Glomerular visceral epithelial cell (primary cell): Measurements from ENCODE around the gene SPRED1.
"Not testable (repeated sequence)": the region's sequence is repeated elsewhere in the genome, so short reads cannot be mapped to it uniquely, and the experiment has no call there.

Experiments used
- DNase-seq: peaks from one replicate; pipeline ENCODE4 v3.0.0-alpha.2; 2016; ENCODE audit errors: extremely low spot score

Gene SPRED1

DNA sequence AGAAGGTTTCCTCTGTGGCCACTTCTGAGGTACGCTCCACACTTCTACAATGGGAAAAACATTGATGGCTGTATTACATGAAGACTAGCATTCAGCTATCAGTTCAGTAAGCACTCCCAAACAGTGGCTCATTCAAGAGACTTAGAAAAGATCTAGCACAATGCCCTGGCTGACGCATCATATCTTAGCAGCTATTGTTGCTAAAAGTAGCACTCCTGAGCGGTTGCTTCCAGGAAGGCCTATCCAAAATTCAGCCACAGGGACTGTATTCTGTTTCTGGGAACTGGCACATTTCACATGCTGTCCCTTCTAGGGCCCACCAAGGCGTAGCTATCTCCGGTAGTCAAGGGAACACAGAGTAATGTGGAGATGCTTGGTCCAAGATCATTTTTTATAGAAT is 21.2 kb upstream of the SPRED1 start:
- DNase-seq = no peak

DNA sequence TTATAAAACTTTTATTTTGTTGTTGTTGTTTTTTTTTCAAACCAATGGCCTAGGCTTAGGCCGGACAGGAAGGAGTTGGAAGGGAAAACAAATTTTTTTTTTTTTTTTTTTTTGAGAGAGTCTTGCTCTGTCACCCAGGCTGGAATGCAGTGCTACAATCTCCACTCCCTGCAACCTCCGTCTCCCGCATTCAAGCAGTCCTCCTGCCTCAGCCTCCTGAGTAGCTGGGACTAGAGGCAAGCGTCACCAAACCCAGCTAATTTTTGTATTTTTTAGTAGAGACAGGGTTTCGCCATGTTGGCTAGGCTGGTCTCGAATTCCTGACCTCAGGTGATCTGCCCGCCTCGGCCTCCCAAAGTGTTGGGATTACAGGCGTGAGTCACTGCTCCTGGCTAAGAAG is 15.6 kb upstream of the SPRED1 start:
- DNase-seq = not testable (repeated sequence)

DNA sequence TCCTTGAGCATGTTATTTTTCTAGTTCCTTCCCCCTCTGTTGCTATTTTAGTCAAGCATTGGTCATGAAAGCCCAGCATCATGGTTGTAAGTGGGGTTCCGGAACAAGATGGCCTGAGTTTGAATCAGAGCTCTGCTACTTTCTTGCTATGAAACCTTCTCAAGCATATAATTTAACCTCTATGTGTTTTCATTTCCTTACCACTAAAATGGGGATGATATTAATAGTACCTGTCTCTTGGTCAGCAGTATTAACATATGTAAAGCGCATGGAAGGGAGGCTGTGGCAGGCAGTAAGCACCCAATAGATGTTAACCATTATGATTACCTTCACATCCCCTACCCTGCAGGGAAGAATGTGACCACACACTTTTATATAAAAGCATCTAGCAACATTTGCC is 14.3 kb upstream of the SPRED1 start:
- no peak for DNase-seq

DNA sequence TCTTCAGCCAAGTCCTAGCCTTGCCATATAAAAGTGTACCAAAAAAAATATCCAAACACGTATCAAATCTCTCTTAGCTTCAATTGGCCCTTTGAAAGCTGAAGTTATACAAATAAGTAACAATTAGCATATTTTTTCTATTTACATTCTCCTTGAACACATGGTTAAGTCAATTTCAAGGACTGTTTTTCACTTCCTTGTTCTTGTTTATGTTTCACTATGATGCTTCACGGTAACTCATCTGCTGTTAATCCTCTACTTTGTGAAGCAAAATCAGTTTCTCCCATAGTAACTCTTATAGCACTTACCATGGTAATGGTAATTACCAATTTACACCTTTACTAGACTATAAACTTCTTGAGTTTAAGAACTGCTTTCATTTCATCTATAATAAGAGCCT is 10.6 kb upstream of the SPRED1 start:
- DNase-seq = no peak

DNA sequence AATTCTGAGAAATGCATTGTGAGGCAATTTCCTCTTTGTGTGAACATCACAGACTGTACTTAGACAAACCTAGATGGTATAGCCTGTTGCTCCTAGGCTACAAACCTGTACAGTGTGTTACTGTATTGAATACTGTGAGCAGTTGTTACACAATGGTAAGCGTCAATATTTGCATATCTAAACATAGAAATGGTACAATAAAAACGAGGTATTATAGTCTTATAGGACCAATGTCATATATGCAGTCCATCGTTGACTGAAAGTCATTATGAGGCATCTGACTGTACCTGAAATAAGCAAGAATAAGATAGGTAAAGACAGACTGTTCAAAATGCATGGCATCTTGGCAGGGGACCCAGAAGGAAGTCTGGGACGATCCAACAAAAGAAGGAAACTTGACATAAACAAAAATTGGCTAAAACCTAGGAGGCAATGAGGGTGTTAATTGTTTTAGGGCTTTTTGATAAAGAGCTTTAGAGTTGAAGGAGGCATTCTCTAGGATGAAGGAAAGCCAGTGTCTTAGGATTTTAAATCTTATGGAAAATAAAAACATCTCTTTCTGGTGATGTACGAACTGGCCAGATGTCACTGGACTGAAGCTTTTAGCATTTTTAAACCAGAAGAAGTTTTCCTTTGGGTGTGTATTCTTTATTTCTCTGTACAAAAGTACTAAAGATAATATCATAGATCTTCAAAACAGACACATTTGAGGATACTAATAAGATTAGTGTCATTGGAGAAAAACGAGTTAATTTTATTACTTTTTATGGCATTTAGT is 9.2 kb upstream of the SPRED1 start:
- no peak for DNase-seq

DNA sequence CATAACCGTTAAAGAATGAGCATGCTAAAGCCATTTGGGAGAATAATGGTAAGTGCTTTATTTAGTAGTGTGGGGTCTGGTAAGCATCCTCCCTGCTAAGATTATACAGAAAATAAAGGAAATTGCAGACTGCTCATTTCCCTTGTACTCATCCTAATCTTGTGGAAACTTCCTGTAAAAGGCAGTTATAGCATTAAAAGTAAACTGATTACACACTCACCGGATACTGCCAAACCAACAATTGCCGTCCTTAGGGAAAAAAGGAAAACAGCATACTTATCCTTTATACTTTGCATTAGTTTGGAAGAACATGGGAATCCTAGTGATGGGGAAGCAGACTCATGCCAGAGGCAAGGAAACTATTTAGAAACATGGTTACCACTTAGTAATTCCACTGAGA is 5.3 kb upstream of the SPRED1 start:
- DNase-seq = no peak

DNA sequence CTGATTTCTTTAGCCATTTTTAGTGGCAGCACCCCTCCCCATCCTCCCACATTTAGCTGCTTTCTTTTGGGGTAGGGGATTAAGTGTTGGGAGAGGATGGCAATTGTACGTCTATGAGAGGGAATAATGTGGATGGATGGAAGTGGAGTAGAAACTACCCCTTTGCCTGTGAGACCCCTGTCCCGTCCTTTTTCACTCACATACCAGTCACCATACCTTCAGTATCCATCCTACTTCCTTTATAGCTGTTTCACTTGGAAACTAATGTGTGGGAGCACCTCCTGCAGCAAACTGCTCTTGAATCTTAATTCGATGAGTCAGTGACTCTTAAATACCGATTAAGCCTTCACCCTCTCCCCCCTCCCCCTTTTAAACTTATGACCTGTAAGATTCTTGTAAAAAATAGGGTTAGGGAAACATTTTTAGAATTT is 730 bp downstream of the SPRED1 start:
- peak; percentile 58 for DNase-seq

DNA sequence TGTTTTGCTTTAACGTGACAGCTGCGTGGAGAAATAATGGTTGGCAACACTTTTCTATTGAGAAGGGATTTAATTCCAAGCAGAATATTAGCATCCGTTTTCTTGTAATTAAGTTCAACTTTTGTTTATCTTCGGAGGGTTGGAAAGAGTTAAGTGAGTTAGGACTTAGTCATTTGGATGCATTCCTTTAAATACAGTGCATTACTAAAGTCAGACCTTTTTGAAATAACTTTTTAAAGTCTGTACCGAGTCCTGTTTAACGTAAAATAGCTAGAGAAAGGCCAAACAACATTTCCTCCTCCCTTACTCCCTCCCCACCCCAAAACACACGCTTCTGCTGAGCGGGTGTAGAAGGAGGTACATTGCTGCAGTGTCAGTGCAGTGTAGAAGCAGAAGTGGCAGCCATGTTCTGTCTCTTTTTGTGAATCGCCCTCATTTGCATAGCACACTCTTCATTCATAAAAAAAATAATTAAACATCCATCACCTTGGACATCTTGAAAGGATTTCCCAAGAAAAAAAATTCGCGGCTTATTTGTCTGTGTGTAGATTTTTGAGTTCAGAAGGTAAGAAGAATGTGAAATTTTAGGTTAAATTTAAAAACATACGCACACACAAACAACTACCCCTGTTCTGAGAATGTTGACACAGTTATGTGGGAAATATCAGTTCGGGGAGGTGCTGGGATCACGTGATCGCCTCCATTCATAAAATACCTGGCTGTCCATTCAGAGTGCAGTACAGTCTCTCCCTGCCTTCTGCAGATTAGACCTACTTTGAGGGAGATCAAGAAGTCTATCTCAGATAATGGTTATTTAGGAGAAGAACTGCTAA is 1.6 kb downstream of the SPRED1 start:
- DNase-seq = peak; percentile 62

DNA sequence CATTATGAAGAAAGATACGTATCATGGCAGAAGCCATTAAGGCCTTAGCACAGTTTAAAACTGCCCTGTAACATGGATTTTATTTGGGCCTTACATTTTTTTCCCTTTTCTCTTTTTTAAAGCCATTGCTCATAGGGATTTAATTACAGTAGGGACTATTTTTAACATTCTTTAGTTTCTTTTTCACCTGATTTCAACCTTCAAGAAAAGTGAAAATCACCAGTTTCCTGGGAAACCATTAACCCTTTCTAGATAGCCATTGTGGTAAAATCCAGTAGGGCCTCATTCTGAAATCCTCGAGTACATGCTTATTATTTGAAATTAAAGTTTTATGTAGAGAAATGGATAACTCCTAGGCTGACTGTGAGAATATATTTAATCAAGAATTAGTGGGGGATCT is 3.1 kb downstream of the SPRED1 start:
- DNase-seq = no peak

DNA sequence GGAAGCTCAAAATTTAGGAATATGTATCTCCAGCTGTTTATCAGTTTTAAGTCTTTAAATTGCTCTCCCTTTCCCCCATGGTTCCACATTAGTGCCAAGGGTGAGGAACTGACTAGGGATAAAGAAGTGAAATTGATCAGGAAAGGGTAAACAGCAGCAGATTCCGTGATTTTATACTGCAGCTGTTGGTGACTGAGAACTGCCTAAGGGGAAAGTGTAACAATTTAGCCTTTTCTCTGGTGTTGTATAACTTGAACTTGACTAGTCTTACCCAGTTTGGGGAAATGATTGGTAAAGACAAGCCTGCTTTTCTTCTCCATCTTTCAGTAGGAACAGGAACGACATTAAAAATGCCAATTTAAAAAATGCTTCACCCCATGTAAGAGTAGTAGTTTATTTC is 5.0 kb downstream of the SPRED1 start:
- DNase-seq = no peak

DNA sequence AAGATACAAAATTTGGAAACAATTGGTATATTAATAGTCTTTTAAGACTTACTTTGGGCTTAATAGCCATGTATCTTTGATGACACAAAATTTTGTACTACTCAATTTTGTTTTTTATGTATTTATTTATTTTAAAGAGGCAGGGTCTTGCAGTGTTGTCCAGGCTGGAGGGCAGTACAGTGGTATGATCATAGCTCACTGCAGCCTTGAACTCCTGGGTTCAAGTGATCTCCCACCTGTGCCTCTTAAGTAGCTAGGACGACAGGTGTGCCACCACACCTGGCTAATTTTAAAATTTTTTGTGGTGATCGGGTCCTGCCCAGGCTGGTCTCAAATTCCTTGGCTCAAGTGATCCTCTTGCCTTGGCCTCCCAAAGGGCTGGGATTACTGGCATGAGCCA is 6.5 kb downstream of the SPRED1 start:
- DNase-seq = no peak

DNA sequence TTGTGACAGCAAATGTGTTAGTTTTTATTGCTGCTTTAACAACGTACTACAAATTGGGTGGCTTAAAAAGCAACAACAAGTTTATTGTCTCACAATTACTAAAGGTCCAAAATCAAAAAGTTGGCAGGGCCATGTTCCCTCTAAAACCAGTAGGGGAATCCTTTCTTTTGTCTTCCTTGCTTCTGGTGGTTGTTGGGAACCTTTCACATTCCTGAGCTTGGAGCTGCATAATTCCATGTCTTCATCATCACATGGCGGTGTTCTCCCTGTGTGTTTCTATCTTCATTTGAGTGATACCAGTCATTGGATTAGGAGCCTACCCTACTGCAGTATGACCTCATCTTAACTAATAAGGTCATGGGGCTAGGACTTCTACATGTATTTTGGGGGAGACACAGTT is 7.4 kb downstream of the SPRED1 start:
- peak; percentile 16 for DNase-seq

DNA sequence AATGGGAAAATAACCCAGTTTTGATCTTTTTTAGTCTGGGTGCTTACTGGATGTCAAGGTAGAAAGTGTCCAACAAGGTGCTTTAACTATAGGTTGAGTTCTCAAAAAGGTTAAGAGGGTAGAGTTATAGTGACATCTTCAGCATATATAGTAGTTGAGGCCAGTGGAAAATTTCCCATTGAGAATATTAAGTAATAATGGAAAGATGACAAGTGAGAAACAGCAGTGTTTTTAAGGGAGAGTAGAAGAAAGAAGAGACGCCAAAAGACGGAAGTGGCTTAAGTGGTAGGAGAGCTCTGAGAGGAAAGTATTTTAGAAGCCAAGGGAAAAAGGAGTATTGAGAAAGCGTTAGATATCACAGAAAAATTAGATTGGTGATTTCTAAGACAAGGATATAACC is 10.6 kb downstream of the SPRED1 start:
- DNase-seq = no peak

DNA sequence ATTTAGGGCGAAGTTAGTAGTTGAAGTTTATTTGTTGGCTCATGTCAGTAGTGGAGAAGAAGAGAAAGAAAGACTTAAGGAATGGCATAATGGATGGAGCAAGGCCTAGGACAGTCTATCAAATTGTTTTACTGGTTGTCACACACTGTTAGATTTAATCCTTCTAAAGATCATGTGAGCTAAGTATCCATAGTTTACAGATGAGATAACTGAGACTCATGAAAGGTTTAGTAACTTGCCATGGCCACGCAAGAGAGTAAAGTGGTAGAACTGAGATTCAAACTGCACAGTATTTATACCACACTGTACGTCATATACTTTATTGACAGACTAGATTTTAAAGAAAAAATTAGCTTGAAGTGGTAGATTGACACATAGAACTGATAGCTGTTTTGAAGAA is 11.4 kb downstream of the SPRED1 start:
- peak; percentile 38 for DNase-seq

DNA sequence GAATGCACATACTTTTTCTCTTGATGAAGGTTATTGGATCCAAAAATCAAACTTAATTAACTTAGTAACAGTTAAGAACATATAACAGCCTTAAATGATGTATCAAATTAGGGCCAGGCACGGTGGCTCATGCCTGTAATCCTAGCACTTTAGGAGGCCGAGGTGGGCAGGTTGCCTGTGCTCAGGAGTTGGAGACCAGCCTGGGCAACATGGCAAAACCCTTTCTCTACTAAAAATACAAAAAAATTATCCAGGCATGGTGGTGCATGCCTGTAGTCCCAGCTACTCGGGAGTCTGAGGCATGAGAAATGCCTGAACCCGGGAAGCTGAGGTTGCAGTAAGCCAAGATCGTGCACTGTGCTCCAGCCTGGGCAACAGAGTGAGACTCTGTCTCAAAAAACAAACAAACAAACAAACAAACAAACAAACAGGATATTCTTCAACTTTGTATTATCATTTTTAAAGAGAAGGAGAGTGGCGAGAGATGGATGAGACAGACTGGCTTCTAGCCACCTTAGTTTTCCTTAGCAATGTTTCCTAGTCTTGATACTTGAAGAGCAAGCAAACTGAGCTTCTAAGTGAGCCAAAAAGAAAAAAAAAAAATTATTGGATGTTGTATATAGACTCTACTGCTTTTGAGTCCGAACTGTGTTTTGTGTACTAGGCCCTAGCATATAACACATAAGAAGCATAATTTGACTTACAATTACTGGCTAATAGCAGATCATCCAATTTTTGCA is 13.8 kb downstream of the SPRED1 start:
- no peak for DNase-seq

DNA sequence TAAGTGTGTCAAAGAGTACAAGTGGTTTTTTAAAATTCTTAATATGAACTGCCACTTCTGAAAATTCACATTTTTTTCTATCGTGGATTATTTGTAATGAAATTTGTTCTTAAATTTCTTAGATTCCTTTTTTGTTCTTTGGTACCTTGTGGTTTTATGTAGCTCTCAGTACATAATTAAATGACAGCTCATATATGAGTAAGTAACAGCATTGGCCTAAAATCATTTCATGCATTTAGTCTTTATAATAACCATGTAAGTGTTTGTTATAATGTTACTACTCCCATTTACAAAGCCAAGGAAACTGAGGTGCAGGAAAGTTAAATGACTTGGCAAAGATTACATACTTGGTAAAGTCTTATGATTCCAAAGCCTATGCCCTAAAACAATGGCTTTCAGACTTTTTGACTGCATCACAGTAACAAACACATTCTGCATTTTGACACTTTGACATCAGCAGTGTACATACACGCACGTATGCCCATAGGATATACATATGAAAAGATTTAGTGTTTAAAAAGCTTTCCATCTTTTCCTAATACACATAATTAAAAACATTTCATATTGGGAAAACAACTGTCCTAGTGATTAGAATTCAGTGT is 14.9 kb downstream of the SPRED1 start:
- no peak for DNase-seq

DNA sequence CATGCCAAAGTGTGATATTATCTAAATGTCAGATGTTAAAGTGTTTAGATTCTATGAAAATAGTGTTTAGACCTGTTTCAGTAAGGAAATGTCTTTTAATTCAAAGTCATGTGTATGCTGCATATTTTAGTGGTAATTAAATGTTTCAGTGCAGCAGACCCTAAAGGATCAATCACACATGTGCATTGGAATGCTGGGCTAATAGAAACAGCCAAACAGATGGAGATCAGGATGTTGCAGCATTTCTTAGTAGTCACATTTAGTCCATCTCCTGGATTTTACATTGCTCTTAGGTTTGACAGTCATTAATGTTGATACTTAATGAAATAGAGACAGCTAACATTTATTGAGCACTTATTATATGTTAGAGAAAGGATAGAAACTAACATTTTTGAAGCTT is 18.5 kb downstream of the SPRED1 start:
- no peak for DNase-seq

DNA sequence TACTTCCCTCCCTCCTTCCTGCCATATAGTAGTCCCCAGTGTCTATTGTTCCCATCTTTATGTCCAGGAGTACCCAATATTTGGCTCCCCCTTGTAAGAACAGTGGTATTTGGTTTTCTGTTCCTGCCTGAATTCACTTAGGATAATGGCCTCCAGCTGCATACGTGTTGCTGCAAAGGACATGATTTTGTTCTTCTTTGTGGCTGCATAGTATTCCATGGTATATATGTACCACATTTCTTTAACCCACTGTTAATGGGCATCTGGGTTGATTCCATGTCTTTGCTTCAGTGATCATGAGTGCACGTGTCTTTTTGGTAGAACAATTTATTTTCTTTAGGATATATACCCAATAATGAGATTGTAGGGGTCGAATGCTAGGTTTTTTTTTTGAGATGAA is 19.3 kb downstream of the SPRED1 start:
- DNase-seq = no peak

DNA sequence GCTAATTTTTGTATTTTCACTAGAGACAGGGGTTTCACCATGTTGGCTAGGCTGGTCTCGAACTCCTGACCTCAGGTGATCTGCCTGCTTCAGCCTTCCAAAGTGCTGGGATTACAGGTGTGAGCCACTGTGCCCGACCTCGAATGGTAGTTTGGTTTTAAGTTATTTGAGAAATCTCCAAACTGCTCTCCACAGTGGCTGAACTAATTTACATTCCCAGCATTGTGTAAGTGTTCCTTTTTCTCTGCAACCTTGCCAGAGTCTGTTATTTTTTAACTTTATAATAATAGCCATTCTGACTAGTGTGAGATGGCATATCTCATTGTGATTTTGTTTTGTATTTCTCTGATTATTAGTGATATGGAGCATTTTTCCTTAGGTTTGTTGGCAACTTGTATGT is 19.8 kb downstream of the SPRED1 start:
- DNase-seq = peak; percentile 53

DNA sequence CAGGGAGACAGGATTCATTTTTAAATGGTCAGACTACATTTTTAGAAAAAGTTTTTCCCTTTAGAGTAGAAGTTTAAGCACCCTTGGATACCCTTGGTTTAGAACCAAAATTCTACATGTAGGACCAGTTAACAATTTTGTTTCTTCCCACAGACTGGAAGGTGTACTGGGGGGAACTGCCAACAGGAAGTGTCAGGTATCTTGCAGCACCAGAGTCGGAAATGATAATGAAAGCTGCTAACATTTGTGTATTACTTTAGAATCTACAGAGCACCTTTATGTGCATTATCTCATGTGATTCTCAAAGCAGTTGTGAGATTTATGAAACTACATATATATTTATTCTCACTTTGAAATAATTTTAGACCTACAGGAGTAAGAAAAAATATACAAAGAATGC is 21.5 kb downstream of the SPRED1 start:
- DNase-seq = no peak

DNA sequence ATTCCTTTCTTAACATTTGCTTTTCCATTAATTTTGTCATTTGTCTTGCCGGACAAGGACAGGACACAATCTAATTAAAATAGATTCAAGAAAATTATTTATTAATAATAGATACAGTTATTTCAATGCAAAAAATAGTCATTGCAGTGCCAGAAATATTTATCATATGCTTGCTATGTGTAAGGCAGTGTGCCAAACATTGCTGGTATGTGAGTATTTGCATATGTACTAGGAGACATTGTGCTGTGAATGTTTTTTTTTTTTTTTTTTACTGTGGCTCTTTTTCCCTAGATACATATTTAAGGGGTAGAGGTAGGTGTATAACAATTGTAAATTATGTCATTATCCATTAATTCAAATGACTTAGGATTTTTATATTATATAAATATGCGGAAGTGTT is 23.3 kb downstream of the SPRED1 start:
- DNase-seq = no peak

DNA sequence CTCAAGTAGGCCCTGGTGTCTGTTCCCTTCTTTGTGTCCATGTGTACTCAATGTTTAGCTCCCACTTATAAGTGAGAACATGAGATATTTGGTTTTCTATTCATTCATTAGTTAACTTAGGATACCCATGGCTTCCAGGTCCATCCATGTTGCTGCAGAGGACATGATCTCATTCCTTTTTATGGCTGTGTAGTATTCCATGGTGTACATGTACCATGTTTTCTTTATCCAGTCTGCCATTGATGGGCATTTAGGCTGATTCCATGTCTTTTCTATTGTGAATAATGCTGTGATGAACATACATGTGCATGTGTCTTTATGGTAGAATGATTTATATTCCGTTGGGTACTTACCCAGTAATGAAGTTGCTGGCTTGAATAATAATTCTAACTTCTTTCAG is 24.6 kb downstream of the SPRED1 start:
- not testable (repeated sequence) for DNase-seq
